Kidney capillary endothelial cell (primary cell): ENCODE data around the gene KEAP1.
A peak's percentile ranks its signal among the peaks of the same experiment; 100 is the strongest.
"Not testable (repeated sequence)": the region's sequence is repeated elsewhere in the genome, so short reads cannot be mapped to it uniquely, and the experiment has no call there.

Source experiments
- DNase-seq: peaks from one replicate; pipeline ENCODE4 v3.0.0-alpha.2; 2018; ENCODE audit warnings: low spot score

Gene KEAP1

DNA sequence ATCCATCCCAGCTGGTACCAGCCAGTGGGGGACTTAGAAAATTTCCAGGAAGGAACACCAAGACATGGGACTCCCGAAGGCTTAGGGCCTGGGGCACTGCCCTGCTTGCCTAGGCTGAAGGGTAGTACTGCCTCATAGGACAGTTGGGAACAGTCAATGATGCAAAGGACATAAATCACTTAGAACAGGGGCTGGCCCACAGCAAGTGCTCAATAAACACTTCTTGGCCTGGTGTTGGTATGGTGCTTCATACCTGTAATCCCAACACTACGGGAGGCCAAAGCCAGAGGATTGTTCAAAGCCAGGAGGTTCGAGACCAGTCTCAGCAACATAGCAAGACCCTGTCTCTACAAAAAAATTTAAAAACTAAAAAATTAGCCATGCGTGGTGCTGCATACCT lies 5.8 kb downstream of the KEAP1 start:
- no peak for DNase-seq

DNA sequence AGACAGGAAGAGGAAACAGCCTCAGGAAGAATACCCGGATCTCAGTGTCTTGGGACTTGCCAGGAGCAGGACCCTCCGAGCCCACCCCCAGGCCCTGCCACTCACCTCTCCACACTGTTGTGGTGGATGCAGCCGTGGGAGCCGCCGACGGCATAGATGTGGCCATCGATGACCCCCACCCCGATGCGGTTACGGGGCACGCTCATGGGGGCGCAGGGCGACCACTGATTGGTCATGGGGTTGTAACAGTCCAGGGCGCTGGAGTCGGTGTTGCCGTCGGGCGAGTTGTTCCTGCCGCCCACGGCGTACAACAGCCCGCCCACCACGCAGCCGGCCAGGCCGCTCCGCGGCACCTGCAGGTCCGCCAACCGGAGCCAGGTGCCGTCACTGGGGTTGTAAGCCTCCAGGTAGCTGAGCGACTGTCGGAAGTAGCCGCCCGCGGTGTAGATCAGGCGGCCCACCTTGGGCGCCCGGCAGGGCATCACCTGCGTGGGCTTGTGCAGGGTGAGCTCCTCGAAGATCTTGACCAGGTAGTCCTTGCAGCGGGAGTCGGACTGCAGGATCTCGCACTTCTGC lies 11.6 kb downstream of the KEAP1 start:
- DNase-seq, result no peak

DNA sequence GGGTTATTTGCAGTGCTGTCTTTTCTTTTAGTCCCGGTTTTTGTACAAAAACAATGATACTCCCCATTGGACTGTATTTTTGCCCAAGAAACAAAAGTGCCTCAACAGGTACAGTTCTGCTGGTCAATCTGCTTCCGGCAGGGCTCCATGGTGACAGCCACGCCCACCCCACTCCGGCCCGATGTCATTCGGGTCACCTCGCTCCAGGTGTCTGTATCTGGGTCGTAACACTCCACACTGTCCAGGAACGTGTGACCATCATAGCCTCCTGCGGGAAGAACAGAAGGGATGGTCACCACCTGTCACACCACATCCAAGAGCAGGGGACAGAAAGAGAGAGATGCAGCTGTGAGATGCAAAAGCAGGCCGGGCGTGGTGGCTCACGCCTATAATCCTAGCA lies 16.6 kb downstream of the KEAP1 start:
- no peak for DNase-seq

DNA sequence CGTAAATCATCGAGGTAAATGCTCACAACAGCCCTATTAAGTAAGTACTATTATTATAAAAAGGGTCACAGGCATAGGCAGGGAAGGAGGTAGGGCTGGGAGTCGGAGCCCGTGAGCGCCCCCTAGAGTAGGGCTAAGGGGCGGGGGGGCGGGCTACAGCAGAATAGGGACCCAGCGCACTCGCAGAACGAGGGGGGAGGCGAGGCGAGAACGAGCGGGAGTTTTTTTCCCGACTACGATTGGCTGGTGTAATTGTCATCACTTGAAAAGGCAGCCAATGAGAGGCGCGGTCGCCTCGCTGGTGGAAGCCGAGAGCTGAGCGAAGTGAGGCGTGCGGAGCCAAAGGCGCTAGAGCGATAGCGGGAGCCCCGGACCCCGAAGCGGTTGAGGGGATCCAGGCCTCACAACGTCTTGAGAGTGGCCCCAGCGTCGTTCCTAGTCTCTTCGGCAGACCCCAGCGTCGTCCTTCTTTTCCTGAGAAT lies 24.2 kb downstream of the KEAP1 start:
- DNase-seq, result peak; percentile 79

DNA sequence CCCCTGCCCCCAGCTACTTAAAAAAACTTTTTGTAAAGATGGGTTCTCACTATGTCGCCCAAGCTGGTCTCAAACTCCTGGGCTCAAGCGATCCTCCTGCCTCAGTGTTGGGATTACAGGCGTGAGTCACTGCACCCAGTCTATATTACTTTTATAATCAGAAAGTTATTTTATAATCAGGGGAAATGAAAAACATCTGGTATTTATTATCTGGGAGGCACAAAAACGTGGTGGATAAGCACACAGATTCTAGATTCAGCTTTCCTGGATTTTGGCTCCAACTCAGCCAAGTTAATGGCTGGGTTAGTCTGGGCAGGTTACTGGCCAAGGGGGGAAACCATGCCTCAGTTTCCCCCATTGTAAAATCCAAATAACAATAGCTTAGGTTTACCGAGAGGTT lies 24.7 kb downstream of the KEAP1 start:
- no peak for DNase-seq

DNA sequence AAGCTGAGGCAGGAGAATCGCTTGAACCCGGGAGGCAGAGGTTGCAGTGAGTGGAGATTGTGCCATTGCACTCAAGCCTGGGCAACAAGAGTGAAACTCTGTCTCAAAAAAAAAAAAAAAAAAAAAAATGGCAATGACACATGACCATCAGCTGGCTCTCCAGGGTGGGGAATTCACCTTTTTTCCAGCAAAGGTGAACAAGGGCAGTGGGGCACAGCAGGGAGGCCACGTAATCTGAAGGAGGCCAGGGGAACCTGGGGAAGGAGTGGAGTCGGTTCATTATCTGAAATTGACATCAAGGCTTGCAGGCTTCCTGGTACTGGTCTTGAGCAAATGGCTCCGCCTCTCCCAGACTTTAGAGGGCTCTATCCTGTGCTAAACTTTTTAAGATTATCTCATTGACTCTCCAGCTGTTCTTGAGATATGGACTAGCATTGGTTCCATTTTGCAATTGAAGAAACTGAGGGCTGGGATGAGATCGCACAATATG lies 28.1 kb downstream of the KEAP1 start:
- DNase-seq, result no peak

DNA sequence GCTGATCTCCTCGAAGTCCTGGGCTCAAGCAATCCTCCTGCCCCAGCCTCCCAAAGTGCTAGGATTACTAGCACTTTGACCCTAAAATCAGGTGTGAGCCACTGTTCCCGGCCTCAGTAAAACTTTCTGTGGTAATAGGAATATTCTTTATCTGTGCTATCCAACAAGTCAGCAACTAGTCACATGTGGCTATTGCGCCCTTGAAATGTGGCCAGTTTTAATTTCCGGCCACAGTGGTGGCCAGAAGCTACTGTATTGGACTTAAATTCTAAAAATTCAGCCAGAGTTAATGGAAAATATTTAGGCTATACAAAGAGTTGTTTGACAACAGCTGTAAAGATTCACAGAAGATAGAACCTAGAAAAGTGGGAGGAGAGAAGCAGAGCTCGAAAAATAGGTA lies 30.0 kb downstream of the KEAP1 start:
- no peak for DNase-seq

DNA sequence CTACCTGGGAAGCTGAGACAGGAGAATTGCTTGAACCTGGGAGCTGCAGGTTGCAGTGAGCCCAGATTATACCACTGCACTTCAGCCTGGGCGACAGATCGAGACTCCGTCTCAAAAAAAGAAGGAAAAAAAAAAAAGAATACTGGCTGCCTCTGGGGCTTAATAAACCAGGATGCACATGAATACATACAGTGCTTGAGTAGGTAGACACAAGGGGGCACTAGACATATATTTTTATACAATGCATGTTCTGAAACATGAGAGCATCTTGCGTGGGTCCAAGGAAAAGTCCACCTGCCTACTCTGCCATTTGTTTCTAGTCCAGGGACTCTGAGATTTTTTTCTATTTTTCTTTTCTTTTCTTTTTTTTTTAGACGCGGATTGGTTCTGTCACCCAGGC lies 31.2 kb downstream of the KEAP1 start:
- no peak for DNase-seq

DNA sequence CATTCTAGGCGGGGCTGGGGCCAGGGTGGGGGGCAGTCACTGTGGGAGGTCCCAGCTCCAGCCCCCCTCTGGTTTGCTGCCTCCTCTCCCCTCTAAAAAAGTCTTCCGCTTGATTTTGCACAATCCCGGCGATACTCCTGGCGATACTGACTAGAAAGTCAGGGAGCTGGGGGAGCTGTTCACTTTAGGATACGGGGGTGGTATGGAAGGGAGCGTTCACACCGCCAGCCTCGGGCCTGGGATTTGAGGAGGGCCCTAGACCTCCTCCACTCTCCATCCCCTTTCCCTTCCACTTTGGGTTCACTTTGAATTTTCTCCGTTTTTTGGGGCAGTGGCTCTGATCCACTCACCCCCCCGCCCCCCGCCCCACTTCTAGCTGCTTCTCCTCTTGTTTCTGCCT lies 35.0 kb downstream of the KEAP1 start:
- DNase-seq, result no peak

DNA sequence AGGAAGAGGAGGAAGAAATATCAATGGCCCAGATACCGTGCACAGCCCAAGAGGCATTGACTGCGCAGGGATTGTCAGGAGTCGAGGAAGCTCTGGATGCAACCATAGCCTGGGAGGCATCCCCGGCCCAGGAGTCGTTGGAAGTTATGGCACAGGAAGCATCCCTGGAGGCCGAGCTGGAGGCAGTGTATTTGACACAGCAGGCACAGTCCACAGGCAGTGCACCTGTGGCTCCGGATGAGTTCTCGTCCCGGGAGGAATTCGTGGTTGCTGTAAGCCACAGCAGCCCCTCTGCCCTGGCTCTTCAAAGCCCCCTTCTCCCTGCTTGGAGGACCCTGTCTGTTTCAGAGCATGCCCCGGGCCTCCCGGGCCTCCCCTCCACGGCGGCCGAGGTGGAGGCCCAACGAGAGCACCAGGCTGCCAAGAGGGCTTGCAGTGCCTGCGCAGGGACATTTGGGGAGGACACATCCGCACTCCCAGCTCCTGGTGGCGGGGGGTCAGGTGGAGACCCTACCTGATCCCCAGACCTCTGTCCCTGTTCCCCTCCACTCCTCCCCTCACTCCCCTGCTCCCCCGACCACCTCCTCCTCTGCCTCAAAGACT lies 36.0 kb downstream of the KEAP1 start:
- DNase-seq, result no peak

DNA sequence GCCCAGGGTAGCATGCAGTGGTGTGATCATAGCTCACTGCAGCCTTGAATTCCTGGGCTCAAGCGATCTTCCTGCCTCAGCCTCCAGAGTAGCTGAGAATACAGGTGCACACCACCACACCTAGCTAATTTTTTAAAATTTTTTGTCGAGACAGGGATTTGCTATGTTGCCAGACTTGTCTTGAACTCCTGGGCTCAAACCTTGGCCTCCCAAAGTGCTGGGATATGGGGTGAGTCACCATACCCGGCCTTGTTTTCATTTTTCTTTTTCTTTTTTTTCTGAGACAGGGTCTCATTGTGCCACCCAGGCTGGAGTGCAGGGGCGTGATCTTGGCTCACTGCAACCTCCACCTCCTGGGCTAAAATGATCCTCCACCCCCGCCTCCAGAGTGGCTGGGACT lies 38.7 kb downstream of the KEAP1 start:
- DNase-seq, result no peak

DNA sequence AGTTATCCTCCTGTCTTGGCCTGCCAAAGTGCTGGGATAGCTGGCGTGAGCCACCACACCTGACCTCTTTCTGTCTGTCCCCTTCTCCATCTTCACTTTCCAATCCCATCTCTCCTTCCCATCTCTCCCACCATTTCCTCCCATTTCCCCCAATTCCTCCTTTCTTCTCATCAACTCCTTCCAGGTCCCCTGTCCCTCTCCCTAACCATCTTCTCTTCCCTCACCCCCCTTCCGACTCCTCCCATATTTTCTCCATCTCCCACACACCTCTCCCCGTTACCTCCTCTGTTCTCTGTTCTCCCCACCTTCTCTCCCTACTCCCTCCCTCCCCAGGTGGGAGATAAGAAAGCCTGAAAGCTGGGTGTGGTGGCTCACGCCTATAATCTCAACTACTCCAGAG lies 40.6 kb downstream of the KEAP1 start:
- DNase-seq, result no peak

DNA sequence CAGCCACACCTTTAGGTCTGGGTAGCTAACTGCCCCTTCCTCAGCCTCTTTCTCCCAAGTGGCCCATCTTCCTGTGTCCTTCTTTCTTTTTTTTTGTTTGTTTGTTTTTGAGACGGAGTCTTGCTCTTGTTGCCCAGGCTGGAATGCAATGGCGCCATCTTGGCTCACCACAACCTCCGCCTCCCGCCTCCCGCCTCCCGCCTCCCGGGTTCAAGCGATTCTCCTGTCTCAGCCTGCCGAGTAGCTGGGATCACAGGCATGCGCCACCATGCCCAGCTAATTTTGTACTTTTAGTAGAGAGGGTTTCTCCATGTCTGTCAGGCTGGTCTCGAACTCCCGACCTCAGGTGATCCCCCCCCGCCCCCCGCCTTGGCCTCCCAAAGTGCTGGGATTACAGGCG lies 41.1 kb downstream of the KEAP1 start:
- DNase-seq, result not testable (repeated sequence)

DNA sequence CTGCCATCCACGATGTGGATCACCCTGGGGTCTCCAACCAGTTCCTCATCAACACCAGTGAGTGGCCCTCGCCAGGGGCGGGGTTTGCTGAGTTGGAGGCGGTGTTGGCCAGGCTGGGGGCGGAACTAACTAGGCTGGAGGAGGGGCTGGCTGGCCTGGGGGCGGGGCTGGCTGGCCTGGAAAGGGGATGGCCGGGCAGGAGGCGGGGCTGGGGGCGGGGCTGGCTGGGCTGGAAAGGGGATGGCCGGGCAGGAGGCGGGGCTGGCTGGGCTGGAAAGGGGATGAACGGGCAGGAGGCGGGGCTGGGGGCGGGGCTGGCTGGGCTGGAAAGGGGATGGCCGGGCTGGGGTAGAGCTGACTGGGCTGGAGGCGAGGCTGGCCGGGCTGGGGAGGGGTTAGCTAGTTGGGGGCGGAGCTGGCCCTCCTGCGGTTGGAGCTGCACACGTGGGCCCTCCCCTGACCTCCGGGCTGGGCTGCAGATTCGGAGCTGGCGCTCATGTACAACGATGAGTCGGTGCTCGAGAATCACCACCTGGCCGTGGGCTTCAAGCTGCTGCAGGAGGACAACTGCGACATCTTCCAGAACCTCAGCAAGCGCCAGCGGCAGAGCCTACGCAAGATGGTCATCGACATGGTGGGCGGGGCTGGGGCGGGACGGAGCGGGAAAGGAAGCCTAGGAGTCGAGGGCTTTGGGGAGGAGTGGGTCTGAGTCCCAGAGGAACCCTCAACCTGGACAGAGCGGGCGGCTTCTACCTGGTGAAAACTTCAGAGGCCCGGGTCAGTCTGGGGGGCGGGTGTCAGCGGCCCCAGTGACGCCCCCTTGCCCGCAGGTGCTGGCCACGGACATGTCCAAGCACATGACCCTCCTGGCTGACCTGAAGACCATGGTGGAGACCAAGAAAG lies 41.9 kb downstream of the KEAP1 start:
- DNase-seq, result peak; percentile 85

DNA sequence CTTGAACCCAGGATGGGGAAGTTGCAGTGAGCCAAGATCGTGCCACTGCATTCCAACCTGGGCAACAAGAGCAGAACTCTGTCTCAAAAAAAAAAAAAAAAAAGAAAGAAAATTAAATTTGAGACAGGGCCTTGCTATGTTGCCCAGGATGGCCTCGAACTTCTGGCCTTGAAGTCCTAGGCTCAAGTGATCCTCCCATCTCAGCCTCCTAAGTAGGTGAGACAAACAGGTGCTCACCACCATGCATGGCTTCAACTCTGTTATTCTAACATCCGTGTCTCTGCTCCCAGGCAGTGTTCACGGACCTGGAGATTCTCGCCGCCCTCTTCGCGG lies 42.5 kb downstream of the KEAP1 start:
- no peak for DNase-seq

DNA sequence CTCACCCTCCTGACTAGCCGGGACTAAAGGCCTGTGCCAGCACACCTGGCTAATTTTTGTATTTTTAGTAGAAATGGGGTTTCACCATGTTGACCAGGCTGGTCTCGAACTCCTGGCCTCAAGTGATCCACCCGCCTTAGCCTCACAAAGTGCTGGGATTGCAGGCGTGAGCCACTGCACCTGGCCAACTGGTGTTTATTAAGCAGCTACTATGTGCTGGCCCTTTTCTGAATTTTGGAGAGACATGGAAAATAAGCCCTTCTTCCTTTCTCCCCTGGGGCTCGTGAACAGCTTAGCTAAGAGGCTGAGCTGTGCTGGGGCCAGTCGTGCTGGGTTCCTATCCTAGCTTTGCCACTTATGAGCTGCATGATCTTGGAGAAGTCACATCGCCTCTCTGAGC lies 44.4 kb downstream of the KEAP1 start:
- not testable (repeated sequence) for DNase-seq

DNA sequence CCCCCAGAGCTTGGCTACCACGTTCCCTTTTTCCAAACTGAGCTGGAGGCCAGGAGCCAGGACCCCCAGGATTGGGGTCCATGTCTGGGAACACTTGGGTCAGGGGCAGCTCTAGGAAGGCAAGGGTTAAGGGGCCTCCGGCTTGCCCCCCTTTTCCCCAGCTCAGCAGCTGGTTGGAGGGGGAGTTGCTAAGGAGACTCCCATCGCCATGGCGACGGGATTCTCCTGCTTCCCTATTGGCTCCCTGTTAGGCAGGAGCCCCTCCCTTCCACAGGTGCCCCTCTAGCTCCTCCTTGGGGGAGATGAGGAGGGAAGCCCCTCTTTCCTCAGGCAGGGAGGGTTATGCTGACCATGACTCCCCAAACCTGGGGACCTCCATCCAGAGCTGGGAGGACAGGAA lies 48.9 kb downstream of the KEAP1 start:
- DNase-seq, result no peak

DNA sequence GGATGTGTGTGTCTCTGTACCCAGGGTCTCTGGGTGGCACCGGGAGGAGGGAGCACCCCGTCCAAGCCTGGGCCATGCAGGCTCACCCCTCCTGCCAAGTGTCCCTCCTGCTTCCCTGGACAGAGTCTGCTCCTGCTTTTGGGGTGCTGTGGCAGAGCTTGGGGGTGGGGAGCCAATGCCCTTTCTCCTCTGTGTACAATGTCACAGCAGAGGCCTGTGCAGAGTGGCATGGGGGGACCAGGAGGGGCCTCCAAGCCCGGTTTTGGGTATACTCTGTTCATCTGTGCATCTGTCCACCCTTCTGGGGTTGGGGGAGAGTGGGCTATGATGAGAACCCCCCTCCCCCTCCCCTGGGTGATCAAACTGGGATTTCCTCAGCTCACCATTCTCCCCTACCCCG lies 49.3 kb downstream of the KEAP1 start:
- DNase-seq, result no peak

DNA sequence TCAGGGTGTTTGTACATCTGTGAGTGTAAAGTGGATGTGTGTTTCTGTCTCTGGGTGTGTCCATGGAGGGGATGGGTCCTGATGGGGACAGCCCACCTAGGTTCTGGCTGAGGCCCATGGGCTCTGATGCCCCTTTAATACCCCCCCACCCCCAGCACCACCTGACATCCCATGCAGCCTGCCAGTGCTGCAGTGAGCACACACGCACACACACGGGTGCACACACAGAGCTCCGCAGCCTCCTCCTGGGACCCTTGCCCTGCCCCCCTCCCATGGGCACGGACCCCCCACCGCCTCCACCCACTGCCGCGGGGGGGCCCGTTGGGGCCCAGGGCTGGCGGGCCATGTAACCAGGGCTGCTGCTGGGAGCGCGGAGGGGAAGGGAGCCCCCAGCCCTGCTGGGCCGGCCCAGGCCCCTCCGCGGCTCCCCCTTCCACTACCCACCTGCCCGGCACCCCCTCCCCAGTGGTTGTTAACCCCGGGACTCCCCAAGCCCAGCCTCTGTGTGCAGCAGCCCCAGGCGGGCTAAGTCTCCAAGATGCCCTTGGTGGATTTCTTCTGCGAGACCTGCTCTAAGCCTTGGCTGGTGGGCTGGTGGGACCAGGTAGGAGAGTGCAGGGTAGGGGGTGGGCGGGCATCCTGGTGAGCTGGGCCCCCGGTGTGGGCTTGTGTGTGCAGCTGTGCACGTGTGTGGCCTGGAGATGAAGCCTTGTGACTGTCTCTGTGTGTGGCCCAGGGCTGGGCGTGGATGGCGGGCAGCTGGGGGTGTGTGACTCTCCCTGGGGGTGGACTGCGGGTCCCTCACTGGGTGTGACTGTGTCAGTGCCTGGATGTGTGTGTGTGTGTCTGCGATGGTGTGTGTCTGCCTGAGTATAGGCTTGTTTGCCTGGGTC lies 50.2 kb downstream of the KEAP1 start:
- no peak for DNase-seq

DNA sequence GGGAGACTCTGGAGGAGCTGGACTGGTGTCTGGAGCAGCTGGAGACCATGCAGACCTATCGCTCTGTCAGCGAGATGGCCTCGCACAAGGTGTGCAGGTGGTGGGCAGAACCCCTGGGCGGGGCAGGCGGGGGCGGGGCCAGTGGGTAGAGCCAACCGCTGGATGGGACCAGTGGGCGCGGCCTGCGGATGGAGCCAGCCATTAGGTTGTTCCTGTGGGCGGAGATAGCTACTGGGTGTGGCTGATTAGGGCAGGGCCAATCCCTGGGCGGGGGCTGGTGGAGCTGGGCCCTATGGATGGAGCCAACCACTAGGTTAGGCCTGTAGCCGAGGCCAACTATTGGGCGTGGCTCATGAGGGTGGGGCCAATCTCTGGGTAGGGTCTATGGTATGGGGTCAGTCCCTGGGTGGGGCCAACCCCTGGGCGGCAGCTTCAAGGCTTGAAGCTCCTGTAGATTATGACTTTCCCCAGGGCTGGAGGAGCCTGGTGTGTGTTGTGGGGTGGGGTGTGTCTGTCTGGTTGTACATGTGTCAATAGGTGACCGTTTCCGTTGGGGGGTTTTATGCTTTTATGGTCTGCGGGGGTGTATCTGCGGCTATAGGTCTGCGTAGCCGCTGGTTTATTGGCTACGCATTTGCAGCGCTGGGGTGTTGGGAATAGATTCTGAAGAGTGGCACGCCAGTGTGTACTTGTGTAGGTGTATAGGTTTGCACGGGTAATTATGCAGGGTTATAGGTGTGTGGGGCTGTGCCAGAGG lies 52.1 kb downstream of the KEAP1 start:
- no peak for DNase-seq

DNA sequence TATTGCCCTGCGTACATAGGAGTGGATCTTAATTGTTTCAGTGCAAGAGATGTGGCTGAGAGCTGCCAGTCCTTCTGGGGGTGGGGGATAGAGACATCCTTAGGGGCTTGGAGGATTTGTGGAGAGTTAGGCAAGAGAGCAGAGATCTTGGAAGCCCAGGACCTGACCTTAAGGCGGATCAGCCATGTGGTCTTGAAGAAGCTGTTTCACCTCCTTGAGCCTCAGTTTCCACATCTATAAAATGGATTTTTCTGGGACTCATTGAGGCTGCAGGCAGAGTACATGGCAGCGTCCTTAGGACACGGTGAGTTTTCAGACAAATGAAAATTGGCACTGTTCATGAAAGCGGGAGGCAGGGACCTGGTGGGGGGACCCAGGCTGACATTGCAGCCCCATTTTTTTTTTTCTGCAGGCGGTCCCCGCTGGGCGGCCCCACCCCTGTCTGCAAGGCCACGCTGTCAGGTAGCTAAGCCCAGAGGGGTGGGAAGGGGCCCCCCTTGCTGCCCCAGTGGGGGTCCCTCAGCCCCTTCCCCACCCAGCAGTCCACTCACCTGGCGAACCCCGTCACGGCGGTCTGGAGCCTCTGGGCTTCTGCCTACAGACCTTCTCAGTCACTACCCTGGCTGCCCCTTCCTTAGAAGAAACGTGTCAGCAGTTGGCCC lies 52.8 kb downstream of the KEAP1 start:
- DNase-seq, result no peak
